ENCODE measurements around the gene SYT12. TPM values are rescaled to one million over a fixed set of nuclear protein-coding genes. Genes with fewer than 3 reads are reported as not detected.
A peak's percentile ranks its signal among the peaks of the same experiment; 100 is the strongest.

The SYT12 gene
- total and polyA plus RNA-seq, 2 of the 13 experiments (the other 11 are each of a cell fraction or from before 2014, with no cell fraction given), result 0.01 to 0.02 TPM

- TF ChIP-seq RAD51 (IDR thresholded peaks at IDR 0.05; ENCODE audit: borderline replicate concordance) (no peak), ZNF556 (CRISPR knock-in tag; IDR thresholded peaks at IDR 0.05; ENCODE audit: borderline replicate concordance) (no peak), THRA (CRISPR knock-in tag; IDR thresholded peaks at IDR 0.05; ENCODE audit: borderline replicate concordance) (0 out of 2 replicates have a peak, but pooled peaks have one; percentile 46), SMC3 (IDR thresholded peaks at IDR 0.05; ENCODE audit: low read length) (no peak), ZFP41 (CRISPR knock-in tag; IDR thresholded peaks at IDR 0.05; ENCODE audit: borderline replicate concordance) (no peak), PHB2 (IDR thresholded peaks at IDR 0.05; ENCODE audit: partially characterized antibody) (no peak), ARID2 (CRISPR knock-in tag; IDR thresholded peaks at IDR 0.05; ENCODE audit: borderline replicate concordance) (no peak), MYC (CRISPR knock-in tag; IDR thresholded peaks at IDR 0.05; ENCODE audit: borderline replicate concordance) (peak; percentile 74), XBP1 (CRISPR knock-in tag; IDR thresholded peaks at IDR 0.05) (no peak), ZFP90 (CRISPR knock-in tag; IDR thresholded peaks at IDR 0.05; ENCODE audit: borderline replicate concordance) (0 out of 2 replicates have a peak, but pooled peaks have one; percentile 33), ELF4 (CRISPR knock-in tag; IDR thresholded peaks at IDR 0.05; ENCODE audit: borderline replicate concordance) (no peak), RFX3 (CRISPR knock-in tag; IDR thresholded peaks at IDR 0.05) (peak; percentile 97), ADNP (CRISPR knock-in tag; IDR thresholded peaks at IDR 0.05) (peak; percentile 85; the same call in 1 of the 2 replicates)
- TF ChIP-seq, protein P1, sequence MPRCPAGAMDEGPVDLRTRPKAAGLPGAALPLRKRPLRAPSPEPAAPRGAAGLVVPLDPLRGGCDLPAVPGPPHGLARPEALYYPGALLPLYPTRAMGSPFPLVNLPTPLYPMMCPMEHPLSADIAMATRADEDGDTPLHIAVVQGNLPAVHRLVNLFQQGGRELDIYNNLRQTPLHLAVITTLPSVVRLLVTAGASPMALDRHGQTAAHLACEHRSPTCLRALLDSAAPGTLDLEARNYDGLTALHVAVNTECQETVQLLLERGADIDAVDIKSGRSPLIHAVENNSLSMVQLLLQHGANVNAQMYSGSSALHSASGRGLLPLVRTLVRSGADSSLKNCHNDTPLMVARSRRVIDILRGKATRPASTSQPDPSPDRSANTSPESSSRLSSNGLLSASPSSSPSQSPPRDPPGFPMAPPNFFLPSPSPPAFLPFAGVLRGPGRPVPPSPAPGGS (CRISPR knock-in tag; IDR thresholded peaks at IDR 0.05), result no peak
- TF ChIP-seq, protein P2, sequence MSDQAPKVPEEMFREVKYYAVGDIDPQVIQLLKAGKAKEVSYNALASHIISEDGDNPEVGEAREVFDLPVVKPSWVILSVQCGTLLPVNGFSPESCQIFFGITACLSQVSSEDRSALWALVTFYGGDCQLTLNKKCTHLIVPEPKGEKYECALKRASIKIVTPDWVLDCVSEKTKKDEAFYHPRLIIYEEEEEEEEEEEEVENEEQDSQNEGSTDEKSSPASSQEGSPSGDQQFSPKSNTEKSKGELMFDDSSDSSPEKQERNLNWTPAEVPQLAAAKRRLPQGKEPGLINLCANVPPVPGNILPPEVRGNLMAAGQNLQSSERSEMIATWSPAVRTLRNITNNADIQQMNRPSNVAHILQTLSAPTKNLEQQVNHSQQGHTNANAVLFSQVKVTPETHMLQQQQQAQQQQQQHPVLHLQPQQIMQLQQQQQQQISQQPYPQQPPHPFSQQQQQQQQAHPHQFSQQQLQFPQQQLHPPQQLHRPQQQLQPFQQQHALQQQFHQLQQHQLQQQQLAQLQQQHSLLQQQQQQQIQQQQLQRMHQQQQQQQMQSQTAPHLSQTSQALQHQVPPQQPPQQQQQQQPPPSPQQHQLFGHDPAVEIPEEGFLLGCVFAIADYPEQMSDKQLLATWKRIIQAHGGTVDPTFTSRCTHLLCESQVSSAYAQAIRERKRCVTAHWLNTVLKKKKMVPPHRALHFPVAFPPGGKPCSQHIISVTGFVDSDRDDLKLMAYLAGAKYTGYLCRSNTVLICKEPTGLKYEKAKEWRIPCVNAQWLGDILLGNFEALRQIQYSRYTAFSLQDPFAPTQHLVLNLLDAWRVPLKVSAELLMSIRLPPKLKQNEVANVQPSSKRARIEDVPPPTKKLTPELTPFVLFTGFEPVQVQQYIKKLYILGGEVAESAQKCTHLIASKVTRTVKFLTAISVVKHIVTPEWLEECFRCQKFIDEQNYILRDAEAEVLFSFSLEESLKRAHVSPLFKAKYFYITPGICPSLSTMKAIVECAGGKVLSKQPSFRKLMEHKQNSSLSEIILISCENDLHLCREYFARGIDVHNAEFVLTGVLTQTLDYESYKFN (CRISPR knock-in tag; conservative IDR thresholded peaks at IDR 0.05), result peak; percentile 68
- TF ChIP-seq, protein P3, sequence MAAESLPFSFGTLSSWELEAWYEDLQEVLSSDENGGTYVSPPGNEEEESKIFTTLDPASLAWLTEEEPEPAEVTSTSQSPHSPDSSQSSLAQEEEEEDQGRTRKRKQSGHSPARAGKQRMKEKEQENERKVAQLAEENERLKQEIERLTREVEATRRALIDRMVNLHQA (CRISPR knock-in tag; IDR thresholded peaks at IDR 0.05), result no peak
- TF ChIP-seq, protein P4, sequence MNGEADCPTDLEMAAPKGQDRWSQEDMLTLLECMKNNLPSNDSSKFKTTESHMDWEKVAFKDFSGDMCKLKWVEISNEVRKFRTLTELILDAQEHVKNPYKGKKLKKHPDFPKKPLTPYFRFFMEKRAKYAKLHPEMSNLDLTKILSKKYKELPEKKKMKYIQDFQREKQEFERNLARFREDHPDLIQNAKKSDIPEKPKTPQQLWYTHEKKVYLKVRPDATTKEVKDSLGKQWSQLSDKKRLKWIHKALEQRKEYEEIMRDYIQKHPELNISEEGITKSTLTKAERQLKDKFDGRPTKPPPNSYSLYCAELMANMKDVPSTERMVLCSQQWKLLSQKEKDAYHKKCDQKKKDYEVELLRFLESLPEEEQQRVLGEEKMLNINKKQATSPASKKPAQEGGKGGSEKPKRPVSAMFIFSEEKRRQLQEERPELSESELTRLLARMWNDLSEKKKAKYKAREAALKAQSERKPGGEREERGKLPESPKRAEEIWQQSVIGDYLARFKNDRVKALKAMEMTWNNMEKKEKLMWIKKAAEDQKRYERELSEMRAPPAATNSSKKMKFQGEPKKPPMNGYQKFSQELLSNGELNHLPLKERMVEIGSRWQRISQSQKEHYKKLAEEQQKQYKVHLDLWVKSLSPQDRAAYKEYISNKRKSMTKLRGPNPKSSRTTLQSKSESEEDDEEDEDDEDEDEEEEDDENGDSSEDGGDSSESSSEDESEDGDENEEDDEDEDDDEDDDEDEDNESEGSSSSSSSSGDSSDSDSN (CRISPR knock-in tag; IDR thresholded peaks at IDR 0.05), result peak; percentile 28; the same call in 1 of the 2 replicates
- TF ChIP-seq, protein P5, sequence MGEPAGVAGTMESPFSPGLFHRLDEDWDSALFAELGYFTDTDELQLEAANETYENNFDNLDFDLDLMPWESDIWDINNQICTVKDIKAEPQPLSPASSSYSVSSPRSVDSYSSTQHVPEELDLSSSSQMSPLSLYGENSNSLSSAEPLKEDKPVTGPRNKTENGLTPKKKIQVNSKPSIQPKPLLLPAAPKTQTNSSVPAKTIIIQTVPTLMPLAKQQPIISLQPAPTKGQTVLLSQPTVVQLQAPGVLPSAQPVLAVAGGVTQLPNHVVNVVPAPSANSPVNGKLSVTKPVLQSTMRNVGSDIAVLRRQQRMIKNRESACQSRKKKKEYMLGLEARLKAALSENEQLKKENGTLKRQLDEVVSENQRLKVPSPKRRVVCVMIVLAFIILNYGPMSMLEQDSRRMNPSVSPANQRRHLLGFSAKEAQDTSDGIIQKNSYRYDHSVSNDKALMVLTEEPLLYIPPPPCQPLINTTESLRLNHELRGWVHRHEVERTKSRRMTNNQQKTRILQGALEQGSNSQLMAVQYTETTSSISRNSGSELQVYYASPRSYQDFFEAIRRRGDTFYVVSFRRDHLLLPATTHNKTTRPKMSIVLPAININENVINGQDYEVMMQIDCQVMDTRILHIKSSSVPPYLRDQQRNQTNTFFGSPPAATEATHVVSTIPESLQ (CRISPR knock-in tag; conservative IDR thresholded peaks at IDR 0.05), result no peak
Observed at GRCh38 chr11:67054836-67055523, 32.0 kb downstream of the SYT12 start (continued).

Data from HepG2 (cell line).